SJCRH30 (cell line): Measurements from ENCODE around the gene UBAC2. TPM values are rescaled to one million over a fixed set of nuclear protein-coding genes. Genes with fewer than 3 reads are reported as not detected.

Experiments used
- DNase-seq, 2 experiments: peaks; one replicate each; pipeline ENCODE4 v3.0.0-alpha.2; 2015 to 2020
- H3K27ac ChIP-seq: fragments of 250-450 bp; sonication (Bioruptor Pico); 2 replicates; pipeline ENCODE4 v1.5.1; 2020; ENCODE audit warnings: mild to moderate bottlenecking, moderate library complexity
- H3K27me3 ChIP-seq: fragments of 250-450 bp; sonication (Bioruptor Pico); 2 replicates; pipeline ENCODE4 v1.5.1; 2020; ENCODE audit warnings: mild to moderate bottlenecking, moderate library complexity
- H3K36me3 ChIP-seq: fragments of 250-450 bp; sonication (Bioruptor Pico); 2 replicates; pipeline ENCODE4 v1.5.1; 2020; ENCODE audit warnings: mild to moderate bottlenecking, moderate library complexity
- H3K4me1 ChIP-seq: fragments of 250-450 bp; sonication (Bioruptor Pico); 2 replicates; pipeline ENCODE4 v1.5.1; 2020; ENCODE audit warnings: mild to moderate bottlenecking, moderate library complexity
- H3K4me3 ChIP-seq: fragments of 250-450 bp; sonication (Bioruptor Pico); 2 replicates; pipeline ENCODE4 v1.5.1; 2020; ENCODE audit warnings: mild to moderate bottlenecking, moderate library complexity
- H3K9me3 ChIP-seq: fragments of 250-450 bp; sonication (Bioruptor Pico); replicated peaks from 2 replicates; pipeline ENCODE4 v1.5.1; 2020; ENCODE audit warnings: mild to moderate bottlenecking, moderate library complexity
- total RNA-seq: library from RNA; depleted of rRNA; stranded (reverse); fragments of >200 nt; shearing (Covaris generic); gene quantifications from 2 replicates; pipeline ENCODE4 v1.2.3, GENCODE V29; 2014

Gene UBAC2
- total RNA-seq, 1 experiment from 2014 or later: 55.6 TPM

DNA sequence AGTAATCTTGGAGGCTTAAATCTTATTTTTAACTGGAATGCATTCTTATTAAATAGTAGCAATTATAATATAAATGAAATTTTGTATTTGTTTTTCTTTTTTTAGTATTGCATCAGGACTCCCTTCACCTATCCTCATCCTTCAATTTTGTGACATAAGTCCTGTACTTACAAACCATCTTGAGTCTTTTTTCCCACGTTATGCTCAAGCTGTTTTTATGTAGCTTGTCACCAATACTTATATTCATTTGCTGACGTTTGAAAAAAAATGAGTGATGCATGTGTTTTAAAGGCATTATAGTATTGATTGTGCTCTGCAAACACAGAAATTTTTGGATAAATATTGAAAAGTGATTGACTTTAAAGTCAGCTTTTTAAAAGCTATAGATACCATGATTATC, 56.6 kb downstream of the UBAC2 start:
- no peak for DNase-seq
- Histone ChIP-seq H3K9me3 (no peaks in the 10 kb centered on the region), H3K4me3 (no peak overlapping the region), H3K36me3 (peaks cover 15% of the 10 kb centered on the region), H3K27me3 (no peaks in the 10 kb centered on the region), H3K4me1 (no peaks in the 10 kb centered on the region), H3K27ac (no peak overlapping the region)

DNA sequence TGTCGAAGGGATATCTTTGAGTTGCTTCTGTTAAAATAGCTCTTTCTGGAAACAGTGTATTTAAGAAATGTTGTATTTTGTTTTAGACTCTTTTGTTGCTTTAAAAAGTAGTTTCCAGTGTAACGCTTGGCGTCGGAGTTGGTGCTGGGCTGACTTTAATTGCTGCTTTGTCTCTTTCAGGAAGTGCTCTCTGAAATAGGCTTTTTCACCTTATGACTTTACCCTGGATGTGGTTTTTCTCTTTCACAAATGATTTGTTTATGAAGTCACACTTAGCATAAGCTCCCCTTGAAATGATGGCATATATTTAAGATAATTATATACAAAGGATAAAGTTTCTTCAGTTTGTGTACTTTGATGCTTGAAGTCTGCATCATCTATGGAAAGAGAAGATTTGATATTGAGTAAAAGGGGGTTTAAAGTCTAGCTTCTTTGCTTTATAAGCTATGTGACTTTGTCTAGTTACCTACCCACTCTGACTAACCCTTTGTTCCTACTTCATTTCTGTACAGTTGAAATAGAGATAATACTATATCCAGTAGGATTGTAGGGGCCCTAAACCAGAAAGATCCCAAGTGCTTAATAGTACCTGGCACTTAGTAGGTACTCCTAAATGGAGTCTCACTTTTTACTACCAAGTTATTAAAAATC, 57.7 kb downstream of the UBAC2 start, which contains the start of gene GPR18:
Gene GPR18, minus strand, starts transcription at position 170 of the 651 bp plus-strand sequence. CDS start 2,507 bp downstream, outside the sequence.
- Histone ChIP-seq H3K4me1 (no peaks in the 10 kb centered on the region), H3K27me3 (no peaks in the 10 kb centered on the region), H3K9me3 (no peaks in the 10 kb centered on the region), H3K27ac (no peak within 1 kb of the TSS), H3K36me3 (peaks cover 15% of the 10 kb centered on the region), H3K4me3 (no peak within 1 kb of the TSS)
- DNase-seq: no peak

DNA sequence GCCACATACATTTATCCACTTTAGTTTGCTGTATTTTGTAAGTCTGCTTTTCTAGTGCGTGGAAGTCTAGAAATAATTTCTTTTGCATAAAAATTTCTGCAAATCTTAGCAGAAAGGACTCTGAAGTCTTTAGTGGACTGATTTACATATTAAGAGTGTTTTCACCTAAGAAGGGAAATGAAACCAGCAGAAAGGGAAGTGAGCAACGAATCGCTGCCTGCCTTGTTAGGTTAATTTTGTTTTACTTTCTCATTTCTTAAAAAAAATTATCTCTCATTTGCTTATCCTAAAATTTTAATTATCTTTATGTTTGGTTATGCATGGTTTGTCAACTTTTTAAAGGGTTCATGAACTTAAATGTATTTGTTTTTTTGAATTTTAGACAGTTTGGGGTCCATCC, 58.3 kb downstream of the UBAC2 start:
- no peak for DNase-seq
- peaks cover 18% of the 10 kb centered on the region for H3K36me3 ChIP-seq

DNA sequence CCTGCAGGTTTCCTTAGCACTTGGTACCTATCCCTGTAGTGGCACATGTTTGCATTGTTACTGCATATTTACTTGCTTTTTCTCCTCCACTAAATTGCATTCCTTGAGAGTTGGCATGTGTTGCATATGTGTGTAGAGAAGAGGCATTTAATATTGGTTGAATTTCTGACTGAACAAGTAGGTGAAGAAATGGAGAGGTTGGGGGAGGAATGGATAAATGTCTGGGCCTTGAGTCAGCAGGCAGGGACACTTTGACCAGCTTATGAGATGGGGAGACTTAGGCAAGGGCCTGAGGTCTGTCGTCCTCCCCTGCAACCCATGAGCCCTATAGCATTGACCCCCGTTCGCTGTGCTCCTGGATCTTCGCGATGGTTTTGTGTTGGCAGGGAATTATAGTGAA, 59.6 kb downstream of the UBAC2 start:
- H3K4me1 ChIP-seq: no peaks in the 10 kb centered on the region
- no peaks in the 10 kb centered on the region for H3K27me3 ChIP-seq
- no peak overlapping the region for H3K4me3 ChIP-seq
- no peak for DNase-seq
- no peak overlapping the region for H3K27ac ChIP-seq
- peaks cover 15% of the 10 kb centered on the region for H3K36me3 ChIP-seq
- H3K9me3 ChIP-seq: no peaks in the 10 kb centered on the region

More for the DNA sequence above, 58.3 kb downstream of the UBAC2 start:
- no peak overlapping the region for H3K4me3 ChIP-seq
- no peaks in the 10 kb centered on the region for H3K9me3 ChIP-seq
- H3K27ac ChIP-seq: no peak overlapping the region
- H3K4me1 ChIP-seq: no peaks in the 10 kb centered on the region
- no peaks in the 10 kb centered on the region for H3K27me3 ChIP-seq

DNA sequence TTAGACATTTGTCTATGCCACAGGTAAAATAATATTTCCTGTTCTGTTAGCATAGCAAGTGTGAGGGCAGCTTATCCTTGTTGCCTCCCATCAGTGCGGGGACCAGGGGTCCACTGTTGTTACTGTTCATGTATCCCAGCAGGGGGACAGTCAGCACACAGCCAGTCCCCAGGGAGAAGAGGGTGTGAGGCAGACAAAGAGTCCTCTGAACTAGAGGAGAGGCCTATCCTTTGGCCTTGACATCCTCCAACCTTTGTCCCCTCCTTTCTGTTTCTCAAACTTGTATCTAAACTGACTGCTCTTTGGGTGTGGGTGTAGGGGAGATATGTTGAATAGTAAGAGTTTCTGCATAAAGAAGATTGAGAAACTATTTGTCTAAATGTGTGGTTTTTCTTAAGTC, 60.4 kb downstream of the UBAC2 start:
- Histone ChIP-seq H3K9me3 (no peaks in the 10 kb centered on the region), H3K27ac (no peak overlapping the region), H3K4me1 (no peaks in the 10 kb centered on the region), H3K4me3 (no peak overlapping the region), H3K36me3 (peaks cover 10% of the 10 kb centered on the region), H3K27me3 (no peaks in the 10 kb centered on the region)
- no peak for DNase-seq

DNA sequence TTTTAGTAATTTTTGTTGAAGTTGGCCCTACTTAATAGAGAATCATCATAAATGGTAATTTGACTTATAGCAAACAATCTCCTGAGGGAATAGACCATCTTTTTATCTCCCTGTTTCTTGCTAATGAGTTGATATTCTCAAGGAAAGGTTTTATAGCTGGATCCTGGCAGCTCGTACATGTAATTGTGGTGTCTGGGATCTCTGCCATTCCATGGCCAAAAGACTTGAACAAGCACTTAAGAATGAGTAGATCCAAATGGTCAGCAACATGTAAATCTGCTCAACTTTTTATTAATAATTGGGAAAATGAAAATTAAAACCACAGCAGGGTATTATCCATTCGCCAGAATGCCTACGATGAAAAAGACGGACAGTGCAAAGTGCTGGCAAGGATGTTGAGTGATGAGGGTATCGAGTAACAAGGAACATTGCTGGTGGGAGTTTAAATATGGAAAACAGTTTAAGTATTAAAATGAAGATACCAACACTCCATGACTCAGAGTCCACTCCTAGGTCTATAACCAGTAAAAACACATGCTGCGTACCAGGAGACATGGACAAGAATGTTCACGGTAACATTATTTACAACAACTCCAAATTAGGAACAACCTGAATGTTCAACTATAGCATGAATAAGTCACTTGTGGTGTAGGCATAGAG, 62.6 kb downstream of the UBAC2 start:
- H3K9me3 ChIP-seq: no peaks in the 10 kb centered on the region
- no peaks in the 10 kb centered on the region for H3K4me1 ChIP-seq
- H3K36me3 ChIP-seq: peaks cover 8% of the 10 kb centered on the region
- H3K27ac ChIP-seq: no peak overlapping the region
- H3K27me3 ChIP-seq: no peaks in the 10 kb centered on the region
- DNase-seq: no peak
- no peak overlapping the region for H3K4me3 ChIP-seq

DNA sequence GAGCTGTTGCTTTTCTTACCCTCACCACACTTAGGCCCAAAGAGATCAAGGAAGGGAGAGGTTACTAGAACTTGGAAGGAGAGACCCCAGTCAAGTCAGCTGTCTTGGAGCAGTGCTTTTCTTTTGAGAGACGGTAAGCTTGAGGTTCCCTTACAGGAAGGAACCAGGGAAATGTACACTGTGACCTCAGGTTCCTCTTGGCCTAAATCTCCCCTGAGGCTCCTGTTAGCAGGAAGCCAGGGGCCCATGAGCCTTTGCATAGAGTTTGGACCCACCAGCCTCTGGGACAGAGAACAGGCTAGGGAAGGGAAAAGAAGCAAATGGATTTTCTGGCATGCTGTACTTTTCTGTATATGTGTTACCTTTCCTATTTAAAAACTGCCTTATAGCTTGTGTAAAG, 63.4 kb downstream of the UBAC2 start:
- DNase-seq: no peak
- no peaks in the 10 kb centered on the region for H3K4me1 ChIP-seq
- no peak overlapping the region for H3K4me3 ChIP-seq
- no peak overlapping the region for H3K27ac ChIP-seq
- H3K36me3 ChIP-seq: peaks cover 8% of the 10 kb centered on the region
- H3K9me3 ChIP-seq: no peaks in the 10 kb centered on the region
- no peaks in the 10 kb centered on the region for H3K27me3 ChIP-seq

DNA sequence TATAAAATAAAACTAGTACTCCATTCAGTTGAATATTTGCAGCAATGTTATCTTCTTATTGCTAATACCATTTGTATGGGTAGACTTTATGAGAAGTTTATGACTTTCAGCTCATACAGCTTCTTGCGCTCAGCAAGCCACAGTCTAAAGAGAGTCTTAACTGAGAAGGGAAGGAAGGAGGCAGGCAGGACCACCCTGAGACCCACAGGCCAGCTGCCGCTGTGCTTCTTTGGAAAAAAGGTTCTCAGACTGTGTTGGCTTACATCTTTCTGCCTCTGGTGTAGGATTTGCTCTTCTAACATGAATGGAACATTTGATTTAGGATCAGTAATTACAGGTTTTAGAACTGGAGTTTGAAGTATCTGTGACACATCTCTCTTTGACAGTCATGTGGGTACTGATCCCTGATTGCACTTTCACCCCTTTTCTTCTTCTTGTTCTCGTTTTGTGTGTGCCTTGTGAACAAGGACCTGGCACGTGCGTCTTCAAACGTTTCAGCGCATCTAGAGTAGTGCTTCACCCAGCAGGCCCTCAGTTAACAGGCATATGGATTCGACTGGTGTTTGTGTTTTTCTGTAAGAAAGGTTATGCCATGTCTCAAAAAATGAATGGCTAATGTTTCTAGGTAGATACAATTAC, 64.6 kb downstream of the UBAC2 start:
- Histone ChIP-seq H3K4me1 (no peaks in the 10 kb centered on the region), H3K9me3 (no peaks in the 10 kb centered on the region), H3K27me3 (no peaks in the 10 kb centered on the region), H3K36me3 (peaks cover 8% of the 10 kb centered on the region), H3K27ac (no peak overlapping the region), H3K4me3 (no peak overlapping the region)
- no peak for DNase-seq

DNA sequence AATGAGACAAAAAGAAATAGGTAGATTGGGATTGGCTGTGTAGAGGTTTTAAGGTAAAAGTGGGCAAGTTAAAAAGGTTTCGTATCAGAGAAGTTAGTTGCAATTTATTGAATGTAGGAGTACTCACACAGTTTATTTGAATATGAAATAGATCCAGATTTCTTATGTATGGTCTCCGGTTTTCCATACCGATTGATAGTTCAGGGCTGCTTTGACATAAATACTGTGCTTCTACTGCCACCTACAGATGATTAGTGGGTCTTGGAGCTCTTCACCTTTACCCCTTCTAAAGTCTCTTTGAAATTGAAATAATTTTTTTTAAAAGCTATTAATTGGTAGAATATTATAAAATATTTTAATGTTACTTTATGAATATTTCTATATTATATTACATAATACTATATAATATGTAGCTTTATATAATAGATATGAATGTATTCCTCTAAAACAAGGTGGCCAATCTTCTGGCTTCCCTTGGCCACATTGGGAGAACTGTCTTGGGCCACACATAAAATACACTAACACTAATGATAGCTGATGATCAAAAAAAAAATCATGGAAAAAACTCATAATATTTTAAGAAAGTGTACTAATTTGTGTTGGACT, 65.3 kb downstream of the UBAC2 start:
- DNase-seq: peak in 1 of 2 experiments; percentile 52
- peaks cover 5% of the 10 kb centered on the region; the same call in 1 of the 2 replicates for H3K36me3 ChIP-seq
- no peak overlapping the region for H3K4me3 ChIP-seq
- H3K27me3 ChIP-seq: no peaks in the 10 kb centered on the region
- no peak overlapping the region for H3K27ac ChIP-seq
- H3K9me3 ChIP-seq: no peaks in the 10 kb centered on the region
- no peaks in the 10 kb centered on the region for H3K4me1 ChIP-seq

DNA sequence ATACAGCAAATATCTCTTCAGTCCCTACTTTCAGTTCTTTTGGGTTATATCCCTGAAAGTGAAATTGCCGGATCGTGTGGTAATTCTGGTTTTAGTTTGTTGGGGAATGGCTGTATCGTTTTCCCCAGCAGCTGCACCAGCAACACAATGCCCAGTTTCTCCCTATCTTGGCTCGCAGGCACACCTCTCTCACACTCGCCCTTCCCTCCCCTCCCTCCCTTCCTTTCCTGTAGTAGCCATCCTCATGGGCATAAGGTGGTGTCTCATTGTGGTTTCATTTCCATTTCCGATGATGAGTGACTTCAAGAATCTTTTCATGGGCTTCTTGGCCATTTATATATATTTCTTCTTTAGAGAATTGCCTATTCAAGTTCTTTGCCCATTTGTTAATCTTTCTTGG, 66.2 kb downstream of the UBAC2 start:
- no peak for DNase-seq

DNA sequence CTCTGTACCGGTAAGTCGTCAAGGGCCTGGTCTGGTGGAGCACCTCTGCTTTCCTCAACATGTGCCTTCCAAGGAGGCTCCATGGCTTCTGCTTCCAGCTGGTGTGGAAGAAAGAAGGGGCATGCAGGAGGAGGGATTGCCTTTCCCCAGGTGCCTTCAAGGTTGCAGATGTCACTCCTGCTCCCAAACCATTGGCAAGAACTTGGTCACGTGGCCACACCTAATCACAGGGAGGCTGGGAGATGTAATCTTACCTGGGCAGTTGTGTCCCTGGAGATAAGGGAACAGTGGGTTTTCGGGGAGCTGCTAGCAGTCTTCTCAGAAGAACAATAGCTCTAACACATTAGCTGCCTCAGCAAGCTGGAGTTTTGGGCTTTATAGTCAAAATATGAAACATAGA, 67.3 kb downstream of the UBAC2 start:
- Histone ChIP-seq H3K36me3 (peaks cover 3% of the 10 kb centered on the region; the same call in 1 of the 2 replicates), H3K4me3 (no peak overlapping the region), H3K27ac (no peak overlapping the region), H3K27me3 (no peaks in the 10 kb centered on the region), H3K4me1 (no peaks in the 10 kb centered on the region), H3K9me3 (peaks cover 7% of the 10 kb centered on the region)
- no peak for DNase-seq

More for the DNA sequence above, 66.2 kb downstream of the UBAC2 start:
- H3K27me3 ChIP-seq: no peaks in the 10 kb centered on the region
- no peak overlapping the region for H3K4me3 ChIP-seq
- H3K36me3 ChIP-seq: peaks cover 4% of the 10 kb centered on the region; the same call in 1 of the 2 replicates
- no peaks in the 10 kb centered on the region for H3K4me1 ChIP-seq
- no peaks in the 10 kb centered on the region; the same call in 1 of the 2 replicates for H3K9me3 ChIP-seq
- H3K27ac ChIP-seq: no peak overlapping the region

DNA sequence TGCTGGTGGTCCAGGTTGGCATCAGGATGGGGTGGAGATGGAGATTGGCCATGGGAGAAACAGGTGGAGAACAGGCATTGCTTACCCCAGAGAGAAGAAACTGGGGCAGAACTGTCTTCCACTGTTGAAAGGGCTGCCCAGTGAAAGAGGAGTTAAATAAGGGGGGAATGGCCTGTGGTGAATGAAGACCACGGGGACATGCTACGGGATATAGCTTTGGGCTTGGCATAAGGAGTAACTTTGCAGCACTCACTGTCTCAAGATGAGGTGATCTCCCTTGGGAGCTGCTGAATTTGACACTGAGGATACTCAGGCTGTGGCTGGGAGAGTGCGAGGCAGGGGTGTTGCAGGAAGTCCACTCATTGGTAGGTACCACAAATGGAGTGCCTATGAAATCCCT, 68.2 kb downstream of the UBAC2 start:
- Histone ChIP-seq H3K4me1 (no peaks in the 10 kb centered on the region), H3K4me3 (no peak overlapping the region), H3K27me3 (no peaks in the 10 kb centered on the region), H3K36me3 (no peaks in the 10 kb centered on the region; the same call in 1 of the 2 replicates), H3K9me3 (peaks cover 7% of the 10 kb centered on the region), H3K27ac (no peak overlapping the region)
- DNase-seq: no peak

DNA sequence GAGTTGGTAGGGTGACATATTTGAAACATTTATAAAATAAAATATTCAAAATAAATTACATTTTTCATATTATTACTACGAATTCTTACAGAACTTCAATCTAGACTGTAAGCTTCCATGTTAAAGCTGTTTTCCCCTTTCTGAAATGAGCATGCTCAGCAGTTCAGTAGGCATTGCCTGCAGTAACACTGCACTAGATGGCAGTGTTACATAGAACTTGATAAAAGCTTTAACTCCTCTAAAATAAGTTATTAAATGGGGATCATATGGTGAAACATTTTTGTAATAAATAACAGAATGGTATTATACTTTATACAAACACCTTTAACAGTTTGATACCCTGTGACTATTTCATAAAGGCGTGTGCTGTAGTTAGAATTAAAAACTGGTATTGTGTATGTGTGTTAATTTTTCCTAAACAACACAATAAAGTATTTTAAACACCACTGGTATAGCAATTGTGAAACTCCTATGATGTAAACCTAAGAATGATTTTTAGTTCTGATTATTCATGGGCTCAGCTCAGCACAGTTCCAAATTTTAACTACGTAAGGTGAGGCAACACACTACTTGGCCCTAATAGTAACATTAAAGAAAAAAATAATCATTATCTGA, 69.1 kb downstream of the UBAC2 start:
- peak in 1 of 2 experiments; percentile 30 for DNase-seq
- H3K4me1 ChIP-seq: no peaks in the 10 kb centered on the region
- no peaks in the 10 kb centered on the region; the same call in 1 of the 2 replicates for H3K36me3 ChIP-seq
- H3K27ac ChIP-seq: no peak overlapping the region
- H3K4me3 ChIP-seq: no peak overlapping the region
- H3K27me3 ChIP-seq: no peaks in the 10 kb centered on the region
- peaks cover 7% of the 10 kb centered on the region for H3K9me3 ChIP-seq

DNA sequence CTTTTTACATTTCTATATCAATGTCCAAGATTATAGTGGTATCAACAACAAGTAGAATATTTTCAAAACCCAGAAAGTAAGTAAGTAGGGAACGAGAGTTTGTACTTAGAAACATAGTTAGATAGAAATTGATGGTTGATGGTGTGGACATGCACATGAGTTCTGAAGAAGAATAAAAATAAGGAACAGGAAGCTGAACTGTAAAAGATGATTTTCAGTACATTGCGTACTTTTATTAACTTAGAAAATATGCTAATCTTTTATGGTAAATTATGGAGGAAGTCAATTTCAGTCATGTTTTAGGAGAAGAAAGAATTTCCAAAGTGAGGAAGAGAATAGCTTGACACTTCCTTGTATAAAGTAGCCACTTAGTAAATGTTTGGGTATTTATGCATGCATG, 69.9 kb downstream of the UBAC2 start:
- H3K4me3 ChIP-seq: no peak overlapping the region
- no peaks in the 10 kb centered on the region for H3K27me3 ChIP-seq
- no peaks in the 10 kb centered on the region for H3K4me1 ChIP-seq
- no peaks in the 10 kb centered on the region; the same call in 1 of the 2 replicates for H3K36me3 ChIP-seq
- no peak for DNase-seq
- H3K9me3 ChIP-seq: peaks cover 7% of the 10 kb centered on the region
- no peak overlapping the region for H3K27ac ChIP-seq
